A673 (cell line): ENCODE measurements around the gene C1orf210.

Source experiments
- CTCF ChIP-seq: fragments of 300-800, 200-600 bp; sonication (generic); conservative IDR thresholded peaks from 2 replicates; pipeline ENCODE4 v1.5.1; 2017; ENCODE audit warnings: low read depth, mild to moderate bottlenecking, antibody characterized with exemption, low read length, moderate library complexity, mixed read lengths
- EZH2 ChIP-seq: fragments of 200-600 bp; sonication (generic); IDR thresholded peaks from 2 replicates; pipeline ENCODE4 v1.6.1; 2017; ENCODE audit warnings: borderline replicate concordance, low read depth, mild to moderate bottlenecking, mixed read lengths, antibody characterized with exemption, low read length; ENCODE audit not compliant: poor library complexity, severe bottlenecking

DNA sequence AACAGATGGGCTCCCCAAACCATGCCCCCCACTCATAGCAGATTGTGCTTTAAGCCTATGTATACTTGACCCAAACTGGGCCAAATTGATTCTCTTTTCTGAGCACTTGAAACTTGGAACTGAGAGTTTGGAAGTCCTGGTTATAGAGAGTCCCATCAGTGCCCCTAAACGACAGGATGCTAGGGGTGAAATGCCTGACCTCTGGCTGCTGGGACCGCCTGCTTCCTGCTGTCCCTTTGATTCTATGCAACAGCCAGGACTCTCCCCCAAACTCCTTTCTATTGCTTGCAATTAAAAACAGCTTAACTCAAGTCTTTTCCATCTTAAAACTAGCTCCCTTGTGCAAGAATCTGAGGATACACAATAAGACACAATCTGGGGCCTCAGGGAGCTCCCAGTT, 4.7 kb downstream of the C1orf210 start:
- TF ChIP-seq CTCF = no peak
- no peak for TF ChIP-seq EZH2
